ENCODE measurements around the gene SLC34A1. TPM values are rescaled to one million over a fixed set of nuclear protein-coding genes. Genes with fewer than 3 reads are reported as not detected.
"Not testable (repeated sequence)": the region's sequence is repeated elsewhere in the genome, so short reads cannot be mapped to it uniquely, and the experiment has no call there.

Gene SLC34A1
- total RNA-seq, 1 donor, result not detected

DNA sequence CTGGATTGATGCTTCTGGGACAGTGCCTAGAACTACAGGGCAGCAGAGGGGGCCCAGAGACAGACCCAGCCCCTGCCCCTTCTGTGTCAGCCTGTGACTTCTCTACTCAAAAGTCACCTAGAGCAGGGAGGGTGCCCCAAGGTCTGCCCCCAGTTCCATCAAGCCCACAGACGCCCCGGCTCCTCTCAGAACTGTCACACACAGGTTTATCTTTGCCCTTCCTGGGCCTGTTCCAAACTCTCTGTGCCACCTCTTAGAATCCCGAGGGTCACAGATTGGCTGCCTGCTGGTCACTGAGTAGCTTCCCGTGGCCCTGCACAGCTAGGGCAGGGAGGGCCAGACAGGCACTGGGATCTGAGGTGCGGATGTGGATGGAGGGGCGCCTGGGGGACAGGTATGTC lies 24.8 kb upstream of the SLC34A1 start:
- no peak for DNase-seq (ENCODE audit: low read depth)
- TF ChIP-seq, protein P1, sequence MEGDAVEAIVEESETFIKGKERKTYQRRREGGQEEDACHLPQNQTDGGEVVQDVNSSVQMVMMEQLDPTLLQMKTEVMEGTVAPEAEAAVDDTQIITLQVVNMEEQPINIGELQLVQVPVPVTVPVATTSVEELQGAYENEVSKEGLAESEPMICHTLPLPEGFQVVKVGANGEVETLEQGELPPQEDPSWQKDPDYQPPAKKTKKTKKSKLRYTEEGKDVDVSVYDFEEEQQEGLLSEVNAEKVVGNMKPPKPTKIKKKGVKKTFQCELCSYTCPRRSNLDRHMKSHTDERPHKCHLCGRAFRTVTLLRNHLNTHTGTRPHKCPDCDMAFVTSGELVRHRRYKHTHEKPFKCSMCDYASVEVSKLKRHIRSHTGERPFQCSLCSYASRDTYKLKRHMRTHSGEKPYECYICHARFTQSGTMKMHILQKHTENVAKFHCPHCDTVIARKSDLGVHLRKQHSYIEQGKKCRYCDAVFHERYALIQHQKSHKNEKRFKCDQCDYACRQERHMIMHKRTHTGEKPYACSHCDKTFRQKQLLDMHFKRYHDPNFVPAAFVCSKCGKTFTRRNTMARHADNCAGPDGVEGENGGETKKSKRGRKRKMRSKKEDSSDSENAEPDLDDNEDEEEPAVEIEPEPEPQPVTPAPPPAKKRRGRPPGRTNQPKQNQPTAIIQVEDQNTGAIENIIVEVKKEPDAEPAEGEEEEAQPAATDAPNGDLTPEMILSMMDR (IDR thresholded peaks at IDR 0.05; ENCODE audit: insufficient read depth, low read length), result no peak
- no peak overlapping the region for H3K4me3 ChIP-seq (ENCODE audit: low read depth, low read length)

DNA sequence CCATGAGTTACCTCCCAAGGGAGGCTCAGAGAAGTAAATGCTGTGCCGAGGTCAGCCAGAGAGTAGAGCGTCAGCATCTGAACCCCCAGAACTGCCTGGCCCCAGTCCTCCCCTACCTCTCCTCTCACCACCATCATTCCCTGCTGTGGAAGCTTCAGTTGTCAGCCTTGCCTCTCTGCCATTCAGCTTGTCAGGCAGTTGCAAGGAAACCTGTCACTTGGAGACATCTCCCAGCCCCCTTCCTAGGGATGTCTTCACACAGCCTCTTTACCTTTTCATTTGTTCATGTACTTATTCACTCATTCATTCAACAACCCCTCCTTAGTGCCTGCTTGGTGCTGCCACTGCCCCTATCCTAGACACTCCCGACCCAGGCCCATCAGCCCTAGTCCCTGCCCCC lies 24.4 kb upstream of the SLC34A1 start:
- no peak for DNase-seq (ENCODE audit: low read depth)
- TF ChIP-seq, protein P1 (IDR thresholded peaks at IDR 0.05; ENCODE audit: insufficient read depth, low read length), result no peak
- H3K4me3 ChIP-seq (ENCODE audit: low read depth, low read length), result no peak overlapping the region

DNA sequence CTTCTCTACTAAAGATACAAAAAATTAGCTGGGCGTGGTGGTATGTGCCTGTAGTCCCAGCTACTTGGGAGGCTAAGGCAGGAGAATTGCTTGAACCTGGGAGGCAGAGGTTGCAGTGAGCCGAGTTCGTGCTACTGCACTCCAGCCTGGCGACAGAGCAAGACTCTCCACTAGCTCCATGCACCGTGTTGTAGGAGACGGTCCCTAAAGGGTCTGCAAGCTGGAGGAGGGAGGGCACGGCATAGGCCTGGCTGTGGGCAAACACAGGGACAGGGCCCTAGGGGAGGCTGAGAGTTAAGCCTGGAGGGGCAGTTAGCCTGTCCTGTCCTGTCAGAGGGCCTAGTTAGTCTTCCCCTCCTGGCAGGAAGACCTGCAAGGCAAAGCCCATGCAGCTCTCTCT lies 23.5 kb upstream of the SLC34A1 start:
- not testable (repeated sequence) for DNase-seq (ENCODE audit: low read depth); H3K4me3 ChIP-seq (ENCODE audit: low read depth, low read length)

DNA sequence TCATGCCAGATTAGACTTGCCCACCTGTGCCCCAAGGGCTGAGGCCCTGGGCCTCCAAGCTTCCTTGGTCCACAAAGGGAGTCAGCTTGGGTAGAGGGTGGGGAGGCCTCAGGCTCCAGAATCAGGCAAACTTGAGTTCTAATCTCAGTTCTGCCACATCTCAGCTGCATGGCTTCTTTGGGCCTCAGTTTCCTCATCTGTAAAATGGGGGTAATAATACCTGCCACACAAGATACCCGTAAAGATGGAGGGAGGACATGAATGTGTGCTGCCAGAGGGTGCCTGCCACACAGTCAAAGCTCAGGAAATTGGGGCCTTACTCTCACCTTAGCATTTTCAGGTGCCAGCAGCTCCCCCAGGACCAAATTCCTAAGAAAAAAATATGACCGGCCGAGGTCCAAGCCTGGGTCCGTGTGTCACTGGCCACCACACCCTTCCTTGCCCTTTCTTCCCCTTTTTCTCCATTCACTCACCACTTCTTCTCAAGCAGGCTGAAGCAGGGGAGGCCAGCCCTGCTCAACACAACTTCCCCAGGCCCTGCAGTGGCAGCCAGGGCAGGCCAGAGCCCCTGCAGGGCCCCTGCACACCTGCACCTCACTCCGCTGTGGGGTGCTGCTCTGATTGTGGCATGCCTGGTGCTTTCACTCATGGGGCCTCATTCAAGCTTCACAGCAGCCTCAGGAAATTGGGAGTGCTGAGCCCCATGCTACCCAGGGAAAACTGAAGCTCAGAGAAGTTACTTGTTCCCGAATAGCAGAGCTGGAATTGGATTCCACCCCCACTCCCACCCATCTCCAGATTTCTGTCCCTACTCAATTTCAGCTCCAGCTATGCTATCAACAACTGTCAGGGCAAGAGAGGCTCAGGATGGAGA lies 22.6 kb upstream of the SLC34A1 start:
- no peak for DNase-seq (ENCODE audit: low read depth)
- TF ChIP-seq, protein P1 (IDR thresholded peaks at IDR 0.05; ENCODE audit: insufficient read depth, low read length), result no peak
- no peak overlapping the region for H3K4me3 ChIP-seq (ENCODE audit: low read depth, low read length)

DNA sequence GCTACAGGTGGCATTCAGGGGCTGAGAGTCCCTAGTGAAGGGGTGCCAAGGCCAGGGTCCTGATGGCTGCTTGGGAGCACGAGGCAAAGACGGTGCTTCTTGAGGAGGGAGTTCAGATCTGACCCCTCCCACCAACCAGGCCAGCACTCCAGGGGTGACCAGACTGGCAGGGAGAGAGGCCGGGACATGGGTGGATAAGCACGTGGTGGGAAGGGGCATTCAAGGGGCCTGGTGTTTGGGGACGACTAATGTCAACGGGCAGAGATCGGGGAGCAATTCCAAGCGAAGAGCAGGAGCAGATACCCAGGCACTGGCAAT lies 22.0 kb upstream of the SLC34A1 start:
- H3K4me3 ChIP-seq (ENCODE audit: low read depth, low read length), result no peak overlapping the region
- no peak for DNase-seq (ENCODE audit: low read depth)
- TF ChIP-seq, protein P1 (IDR thresholded peaks at IDR 0.05; ENCODE audit: insufficient read depth, low read length), result no peak

DNA sequence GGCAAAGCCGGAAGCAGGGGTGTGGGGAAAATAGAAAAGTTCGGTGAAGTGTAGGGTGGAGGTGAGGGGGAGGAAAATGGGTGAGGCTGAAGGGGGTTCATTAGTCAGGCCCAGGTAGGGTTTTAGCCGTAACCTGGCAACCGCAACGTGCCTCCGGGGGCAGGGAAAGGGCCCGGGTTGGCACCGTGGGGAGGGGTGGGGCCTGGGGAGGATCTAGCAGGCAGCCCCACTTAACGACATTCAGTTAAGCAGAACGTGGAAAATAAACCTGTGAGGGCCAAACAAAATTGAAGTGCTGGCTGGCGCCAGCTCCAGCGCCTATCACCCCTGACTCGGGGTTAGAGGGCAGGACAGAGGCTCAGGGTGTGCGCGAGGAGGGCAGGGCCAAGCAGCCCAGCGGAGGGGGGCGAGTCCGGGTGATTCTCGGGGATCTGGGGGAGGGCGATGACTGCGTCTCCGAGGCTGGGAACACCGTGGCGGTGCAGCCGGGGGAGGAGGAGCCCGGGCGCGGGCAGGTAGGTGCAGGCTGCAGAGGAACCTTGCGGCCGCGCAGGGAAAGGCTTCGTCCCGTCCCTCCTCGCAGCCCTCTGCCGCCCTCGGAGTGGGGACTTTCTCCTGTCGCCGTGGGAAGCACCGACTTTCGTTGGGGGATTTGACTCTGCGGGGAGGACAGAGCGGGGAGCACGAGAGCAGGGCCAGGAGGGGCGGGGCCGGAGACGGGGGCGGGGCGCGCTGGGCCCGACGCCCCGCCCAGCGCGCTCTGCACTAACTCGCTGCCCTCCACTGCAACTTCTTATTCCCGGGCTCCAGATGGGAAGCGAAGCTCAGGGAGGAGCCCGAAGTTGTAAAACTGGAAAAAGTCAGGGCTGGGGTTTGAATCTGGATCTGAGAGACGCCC lies 21.4 kb upstream of the SLC34A1 start:
- peak; percentile 24 for DNase-seq (ENCODE audit: low read depth)
- H3K4me3 ChIP-seq (ENCODE audit: low read depth, low read length), result peak overlapping the region; percentile 55
- TF ChIP-seq, protein P1 (IDR thresholded peaks at IDR 0.05; ENCODE audit: insufficient read depth, low read length), result no peak

DNA sequence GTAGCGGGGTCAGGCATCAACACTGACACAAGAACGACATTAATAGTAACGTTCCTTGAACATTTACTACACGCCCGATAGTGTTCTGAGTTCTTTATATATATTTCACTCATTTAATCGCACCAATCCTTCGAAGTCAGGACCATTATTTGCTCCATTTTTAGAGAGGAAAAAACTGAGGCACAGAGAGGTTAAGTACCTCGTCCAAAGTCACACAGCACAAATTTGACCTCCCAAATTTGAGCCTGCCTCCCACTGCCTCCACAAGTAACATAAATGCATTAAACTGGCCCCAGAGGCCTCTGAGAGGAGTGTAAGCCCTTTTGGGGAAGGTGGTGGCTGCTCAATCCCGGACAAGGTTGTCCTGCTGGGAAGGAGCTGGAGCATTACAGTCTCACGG lies 20.7 kb upstream of the SLC34A1 start:
- TF ChIP-seq, protein P1 (IDR thresholded peaks at IDR 0.05; ENCODE audit: insufficient read depth, low read length), result no peak
- peak overlapping the region; percentile 25 for H3K4me3 ChIP-seq (ENCODE audit: low read depth, low read length)
- DNase-seq (ENCODE audit: low read depth), result no peak
